ENCODE data around the gene C4BPB.

GRCh38 chr1:207128336-207128921 lies 39.8 kb downstream of the C4BPB start:
- TF ChIP-seq POLR2AphosphoS5 (IDR thresholded peaks at IDR 0.05; ENCODE audit: low read depth, low read length) (no peak), SIN3A (IDR thresholded peaks at IDR 0.05; ENCODE audit: borderline replicate concordance, insufficient read depth, low read length) (no peak)
